ENCODE results near the gene OPALIN. TPM values are rescaled to one million over a fixed set of nuclear protein-coding genes. Genes with fewer than 3 reads are reported as not detected.

The OPALIN gene
- total and polyA plus RNA-seq, 2 donors (not counting 3 experiments of a cell fraction or from before 2014, with no cell fraction given): not detected

- Histone ChIP-seq H3K36me3 (ENCODE audit: control insufficient read depth in 2 of 2, extremely low read depth in 1 of 2, insufficient read depth in 2 of 2, low read length in 2 of 2) (no peaks in the 10 kb centered on the region), H3K4me2 (ENCODE audit: insufficient read depth, low read length) (no peak overlapping the region), H2AFZ (ENCODE audit: low read depth, low read length) (no peak overlapping the region), H3K4me1 (ENCODE audit: control insufficient read depth, extremely low read depth, insufficient read depth, low read length) (no peaks in the 10 kb centered on the region), H3K79me2 (ENCODE audit: control insufficient read depth, insufficient read depth, low read length) (no peaks in the 10 kb centered on the region), H3K9me1 (replicated peaks; ENCODE audit: control insufficient read depth, extremely low read depth, insufficient read depth, low read length) (no peaks in the 10 kb centered on the region), H3K9ac (replicated peaks; ENCODE audit: extremely low read depth, insufficient read depth, low read length) (no peak overlapping the region), H3K27ac (ENCODE audit: insufficient read depth, low read depth, low read length) (no peak overlapping the region), H3K4me3 (replicated peaks in 1 of 3; ENCODE audit: insufficient read depth in 1 of 3, low read depth in 1 of 3, low read length in 3 of 3) (no peak overlapping the region), H4K20me1 (replicated peaks; ENCODE audit: control insufficient read depth, extremely low read depth, insufficient read depth, low read length) (no peaks in the 10 kb centered on the region), H3K9me3 (replicated peaks; ENCODE audit: control insufficient read depth, insufficient read depth, low read length) (no peaks in the 10 kb centered on the region), H3K27me3 (ENCODE audit: control insufficient read depth in 2 of 2, insufficient read depth in 2 of 2, low read length in 2 of 2) (peaks cover 7 to 31% of the 10 kb centered on the region in 2 experiments)
- DNase-seq (ENCODE audit: low read depth, low spot score) (no peak), FAIRE-seq (no peak)
- TF ChIP-seq JUN (IDR thresholded peaks at IDR 0.05; ENCODE audit: borderline replicate concordance, insufficient read depth, insufficient read length, low read depth) (no peak), POLR2AphosphoS5 (IDR thresholded peaks at IDR 0.05; ENCODE audit: insufficient read depth, low read depth, low read length) (no peak), MYC (IDR thresholded peaks at IDR 0.05; ENCODE audit: low read depth, low read length) (no peak), POLR2A (IDR thresholded peaks at IDR 0.05; ENCODE audit: low read depth, low read length) (no peak), MAX (IDR thresholded peaks at IDR 0.05; ENCODE audit: insufficient read depth, insufficient read length) (no peak), EZH2 (IDR thresholded peaks at IDR 0.05; ENCODE audit: borderline replicate concordance, low read depth, low read length, severe bottlenecking) (no peak), GATA2 (IDR thresholded peaks at IDR 0.05; ENCODE audit: insufficient read depth, insufficient read length, low read depth, low read length) (no peak), CTCF (IDR thresholded peaks at IDR 0.05; ENCODE audit: extremely low read depth in 1 of 2, insufficient read depth in 1 of 2, low read depth in 1 of 2, low read length in 2 of 2) (no peak), FOS (IDR thresholded peaks at IDR 0.05; ENCODE audit: borderline replicate concordance, insufficient read depth, low read length) (no peak)
- no TSS peak for BruUV-seq (replicated peaks)
- intact Hi-C loops (cut with micrococcal nuclease): no loop called here
- CTCF ChIA-PET: interaction anchor here (1.8 kb wide), 1 partner anchor 281 kb away, joined by 4 read pairs; no protein-coding TSS in a partner anchor
- dilution Hi-C loops (cut with MboI; ENCODE audit: extremely low pct_ligation_motif_present, low sequenced_read_pairs): no loop called here
- POLR2A ChIA-PET: no interaction called here
Measured at GRCh38 chr10:96297486-96297885, 61.3 kb downstream of the OPALIN start.

All from endothelial cell of umbilical vein (primary cell).